Activated CD8-positive, alpha-beta memory T cell treated with anti-CD3 and anti-CD28 coated beads for 36 hours (primary cell): ENCODE results near the gene TRAPPC8. TPM values are rescaled to one million over a fixed set of nuclear protein-coding genes. Genes with fewer than 3 reads are reported as not detected.
"Not testable (repeated sequence)": the region's sequence is repeated elsewhere in the genome, so short reads cannot be mapped to it uniquely, and the experiment has no call there.

Experiments
- CTCF ChIA-PET: fragments of 350-600 bp; sonication (Branson Sonifier 250); formaldehyde crosslinking; loops from one replicate; lab custom pipeline; 2021; ENCODE audit warnings: antibody characterized with exemption; lab: Charles Lee
- POLR2A ChIA-PET: fragments of 350-600 bp; sonication (Branson Sonifier 250); formaldehyde crosslinking; loops from one replicate; lab custom pipeline; 2021; ENCODE audit warnings: antibody characterized with exemption; lab: Charles Lee
- total RNA-seq, 2 experiments: library from RNA; stranded (reverse); gene quantifications; one replicate each; pipeline ENCODE4 v1.2.3, GENCODE V29; 2021

The TRAPPC8 gene
- total RNA-seq, 2 experiments from 2014 or later, result 28.7 to 29.0 TPM

- ChIA-PET CTCF (no interaction called here), POLR2A (no interaction called here)
Measured at GRCh38 chr18:31819106-31819924, 123.6 kb downstream of the TRAPPC8 start.

- ChIA-PET CTCF (no interaction called here), POLR2A (no interaction called here)
Measured at GRCh38 chr18:31814132-31814531, 128.8 kb downstream of the TRAPPC8 start.

- CTCF ChIA-PET, POLR2A ChIA-PET: not testable (repeated sequence)
Measured at GRCh38 chr18:31810336-31811130, 132.4 kb downstream of the TRAPPC8 start.

GRCh38 chr18:31809049-31809448 is 133.9 kb downstream of the TRAPPC8 start:
- POLR2A ChIA-PET, CTCF ChIA-PET: not testable (repeated sequence)

GRCh38 chr18:31801078-31801477 is 141.8 kb downstream of the TRAPPC8 start:
- ChIA-PET CTCF (interaction anchor here (0.6 kb wide), 1 partner anchor 10 kb away, joined by 3 read pairs; no protein-coding TSS in a partner anchor), POLR2A (no interaction called here)

- POLR2A ChIA-PET, CTCF ChIA-PET: not testable (repeated sequence)
Measured at GRCh38 chr18:31799257-31799656, 143.7 kb downstream of the TRAPPC8 start.

GRCh38 chr18:31798399-31798798 is 144.5 kb downstream of the TRAPPC8 start:
- ChIA-PET POLR2A (no interaction called here), CTCF (no interaction called here)

GRCh38 chr18:31795747-31796146 is 147.2 kb downstream of the TRAPPC8 start:
- CTCF ChIA-PET, result no interaction called here
- POLR2A ChIA-PET, result no interaction called here

- ChIA-PET POLR2A (no interaction called here), CTCF (no interaction called here)
Measured at GRCh38 chr18:31793531-31793930, 149.4 kb downstream of the TRAPPC8 start.

- ChIA-PET POLR2A (no interaction called here), CTCF (no interaction called here)
Measured at GRCh38 chr18:31792580-31792911, 150.4 kb downstream of the TRAPPC8 start.

- POLR2A ChIA-PET, result no interaction called here
- CTCF ChIA-PET, result no interaction called here
Measured at GRCh38 chr18:31791817-31792579, 150.9 kb downstream of the TRAPPC8 start.

GRCh38 chr18:31789409-31789808 is 153.5 kb downstream of the TRAPPC8 start:
- ChIA-PET POLR2A (no interaction called here), CTCF (no interaction called here)

- CTCF ChIA-PET, result interaction anchor here (0.6 kb wide), 1 partner anchor 338 kb away, joined by 3 read pairs; no protein-coding TSS in a partner anchor
Measured at GRCh38 chr18:31783059-31783458, 159.9 kb downstream of the TRAPPC8 start.

More at GRCh38 chr18:31783059-31783458, 159.9 kb downstream of the TRAPPC8 start:
- POLR2A ChIA-PET, result no interaction called here

Other genes starting within 250 kb of the TRAPPC8 start
- not detected for gene SLC25A52, start 182.2 kb downstream of the TRAPPC8 start, total RNA-seq
- gene RNF125, start 75.7 kb upstream of the TRAPPC8 start, total RNA-seq, result 10 to 100 TPM; 23.6 to 24.3 TPM
- gene RNF138, start 148.7 kb upstream of the TRAPPC8 start, total RNA-seq, result 10 to 100 TPM; 81.0 to 84.7 TPM
- not detected for gene MEP1B, start 246.9 kb upstream of the TRAPPC8 start, total RNA-seq